H9 (cell line): ENCODE data around the gene NBEA. TPM values are rescaled to one million over a fixed set of nuclear protein-coding genes. Genes with fewer than 3 reads are reported as not detected.

Experiments used
- DNase-seq: peaks from one replicate; pipeline ENCODE4 v3.0.0-alpha.2; 2017
- H2AFZ ChIP-seq: one replicate; pipeline ENCODE4 v1.6.1; 2013; ENCODE audit warnings: mild to moderate bottlenecking, low read length, control low read depth, moderate library complexity
- H2AK5ac ChIP-seq: 2 replicates; pipeline ENCODE4 v1.6.1; 2013; ENCODE audit warnings: low read length, control low read depth, mixed read lengths; ENCODE audit not compliant: insufficient read length
- H2BK120ac ChIP-seq: one replicate; pipeline ENCODE4 v1.6.1; 2013; ENCODE audit warnings: low read depth, mild to moderate bottlenecking, low read length, control low read depth, inconsistent platforms; ENCODE audit not compliant: poor library complexity, severe bottlenecking
- H2BK12ac ChIP-seq: 2 replicates; pipeline ENCODE4 v1.6.1; 2013; ENCODE audit warnings: low read length, control low read depth, mixed read lengths, low read depth; ENCODE audit not compliant: insufficient read length
- H2BK15ac ChIP-seq: 2 replicates; pipeline ENCODE4 v1.6.1; 2013; ENCODE audit warnings: low read depth, low read length, control low read depth
- H2BK20ac ChIP-seq: one replicate; pipeline ENCODE4 v1.6.1; 2013; ENCODE audit warnings: low read depth, mild to moderate bottlenecking, low read length, control low read depth, inconsistent platforms; ENCODE audit not compliant: poor library complexity, severe bottlenecking
- H2BK5ac ChIP-seq: 2 replicates; pipeline ENCODE4 v1.6.1; 2013; ENCODE audit warnings: low read length, control low read depth, mixed read lengths; ENCODE audit not compliant: insufficient read length
- H3K14ac ChIP-seq: 2 replicates; pipeline ENCODE4 v1.6.1; 2013; ENCODE audit warnings: low read length, control low read depth; ENCODE audit not compliant: insufficient read depth
- H3K18ac ChIP-seq: 2 replicates; pipeline ENCODE4 v1.6.1; 2013; ENCODE audit warnings: low read depth, mild to moderate bottlenecking, mixed read lengths, low read length, control low read depth; ENCODE audit not compliant: insufficient read length
- H3K23ac ChIP-seq: 2 replicates; pipeline ENCODE4 v1.6.1; 2013; ENCODE audit warnings: low read length, control low read depth, mixed read lengths, low read depth; ENCODE audit not compliant: insufficient read length
- H3K23me2 ChIP-seq: 2 replicates; pipeline ENCODE4 v1.6.1; 2013; ENCODE audit warnings: low read depth, mild to moderate bottlenecking, mixed read lengths, low read length, control low read depth; ENCODE audit not compliant: insufficient read length, poor library complexity, severe bottlenecking
- H3K27ac ChIP-seq: 2 replicates; pipeline ENCODE4 v1.5.1; 2013; ENCODE audit warnings: low read length, control low read depth, mixed read lengths, low read depth; ENCODE audit not compliant: insufficient read length
- H3K27me3 ChIP-seq: 2 replicates; pipeline ENCODE4 v1.6.1; 2013; ENCODE audit warnings: low read length, control low read depth, inconsistent platforms; ENCODE audit not compliant: insufficient read depth
- H3K4ac ChIP-seq: 2 replicates; pipeline ENCODE4 v1.6.1; 2013; ENCODE audit warnings: low read depth, mild to moderate bottlenecking, control low read depth, inconsistent platforms, low read length, moderate library complexity
- H3K4me1 ChIP-seq: 2 replicates; pipeline ENCODE4 v1.6.1; 2013; ENCODE audit warnings: low read length, control low read depth, inconsistent platforms; ENCODE audit not compliant: insufficient read depth
- H3K4me2 ChIP-seq: 2 replicates; pipeline ENCODE4 v1.6.1; 2013; ENCODE audit warnings: low read length, control low read depth, mixed read lengths; ENCODE audit not compliant: insufficient read length, insufficient read depth
- H3K56ac ChIP-seq: 2 replicates; pipeline ENCODE4 v1.6.1; 2013; ENCODE audit warnings: low read depth, mild to moderate bottlenecking, mixed read lengths, low read length, control low read depth; ENCODE audit not compliant: insufficient read length
- H3K79me1 ChIP-seq: 2 replicates; pipeline ENCODE4 v1.6.1; 2013; ENCODE audit warnings: low read depth, mild to moderate bottlenecking, moderate library complexity, low read length, control low read depth, inconsistent platforms; ENCODE audit not compliant: insufficient read depth, poor library complexity, severe bottlenecking
- H3K79me2 ChIP-seq: 2 replicates; pipeline ENCODE4 v1.6.1; 2013; ENCODE audit warnings: low read length, control low read depth, inconsistent platforms; ENCODE audit not compliant: insufficient read depth
- H3K9ac ChIP-seq: 2 replicates; pipeline ENCODE4 v1.6.1; 2013; ENCODE audit warnings: low read length, control low read depth, mixed read lengths; ENCODE audit not compliant: insufficient read length; ENCODE audit errors: extremely low read depth
- H3K9me3 ChIP-seq: one replicate; pipeline ENCODE4 v1.6.1; 2013; ENCODE audit warnings: low read depth, low read length, inconsistent platforms; ENCODE audit not compliant: control insufficient read depth
- H3T11ph ChIP-seq: one replicate; pipeline ENCODE4 v1.6.1; 2013; ENCODE audit warnings: mild to moderate bottlenecking, low read length, control low read depth, inconsistent platforms
- H4K20me1 ChIP-seq: one replicate; pipeline ENCODE4 v1.6.1; 2013; ENCODE audit not compliant: control insufficient read depth, insufficient read length, insufficient read depth
- H4K5ac ChIP-seq: 2 replicates; pipeline ENCODE4 v1.6.1; 2013; ENCODE audit warnings: low read depth, mild to moderate bottlenecking, mixed read lengths, low read length, control low read depth; ENCODE audit not compliant: insufficient read length
- H4K8ac ChIP-seq: replicated peaks from 2 replicates; pipeline ENCODE4 v1.6.1; 2013; ENCODE audit warnings: low read length, control low read depth, mixed read lengths, low read depth; ENCODE audit not compliant: insufficient read length
- H4K91ac ChIP-seq: 2 replicates; pipeline ENCODE4 v1.6.1; 2013; ENCODE audit warnings: low read depth, mild to moderate bottlenecking, moderate library complexity, mixed read lengths, low read length, control low read depth; ENCODE audit not compliant: insufficient read length
- H3K27ac Mint-ChIP-seq, 3 experiments: 2 replicates in 2 of 3; 3 replicates in 1 of 3; pipeline ENCODE4 v1.8.0; 2020 to 2021; ENCODE audit warnings: mixed read lengths in 3 of 3, mild to moderate bottlenecking in 1 of 3, moderate library complexity in 1 of 3
- H3K27me3 Mint-ChIP-seq: 2 replicates; pipeline ENCODE4 v1.8.0; 2021; ENCODE audit warnings: low read depth, mild to moderate bottlenecking, moderate library complexity, mixed read lengths
- H3K36me3 Mint-ChIP-seq, 3 experiments: 2 replicates in 2 of 3; 3 replicates in 1 of 3; pipeline ENCODE4 v1.8.0; 2020 to 2021; ENCODE audit warnings: low read depth in 3 of 3, mixed read lengths in 3 of 3; ENCODE audit not compliant: insufficient read depth in 1 of 3
- H3K4me1 Mint-ChIP-seq, 2 experiments: 2 replicates each; pipeline ENCODE4 v1.8.0; 2020; ENCODE audit warnings: mixed read lengths in 2 of 2
- H3K4me3 Mint-ChIP-seq, 2 experiments: 2 replicates in 1 of 2; 3 replicates in 1 of 2; pipeline ENCODE4 v1.8.0; 2020 to 2021; ENCODE audit warnings: mild to moderate bottlenecking in 2 of 2, mixed read lengths in 2 of 2, moderate library complexity in 1 of 2
- H3K9me3 Mint-ChIP-seq, 2 experiments: 2 replicates in 1 of 2; 3 replicates in 1 of 2; pipeline ENCODE4 v1.8.0; 2020; ENCODE audit warnings: mild to moderate bottlenecking in 2 of 2, mixed read lengths in 2 of 2, moderate library complexity in 1 of 2
- CTCF ChIP-seq: fragments of 200-600 bp; sonication (generic); conservative IDR thresholded peaks from 3 replicates; pipeline ENCODE4 v1.8.0; 2021; ENCODE audit warnings: antibody characterized with exemption, mild to moderate bottlenecking
- WGBS: extraction: QIAGEN DNeasy Blood & Tissue Kit; methylation state at CpG from one replicate; pipeline ENCODE4 v1.1.7; 2013; ENCODE audit warnings: missing lambda C conversion rate, low lambda C conversion rate, mixed read lengths; ENCODE audit not compliant: insufficient read length; ENCODE audit errors: extremely low coverage; 5-methylcytosine and 5-hydroxymethylcytosine counted together
- total RNA-seq: library from RNA; stranded (reverse); gene quantifications from 2 replicates; pipeline ENCODE4 v1.2.1, GENCODE V29; 2021

Gene NBEA
- total RNA-seq, 1 experiment from 2014 or later = 17.3 TPM

- H3K4me2 ChIP-seq = no peak overlapping the region
- H3K56ac ChIP-seq = no peak overlapping the region
- DNase-seq = no peak
- H3K23ac ChIP-seq = no peak overlapping the region
- H3K4ac ChIP-seq = no peak overlapping the region
- Mint-ChIP-seq H3K27ac (no peak overlapping the region), H3K36me3 (no peaks in the 10 kb centered on the region), H3K27me3 (no peaks in the 10 kb centered on the region), H3K9me3 (no peaks in the 10 kb centered on the region), H3K4me1 (0 out of 4 replicates have a peak, but pooled peaks cover 0 to 3% of the 10 kb centered on the region in 2 experiments), H3K4me3 (no peak overlapping the region)
- no peak overlapping the region for H4K8ac ChIP-seq
- H3K9me3 ChIP-seq = no peaks in the 10 kb centered on the region
- no CpG with 5 or more reads among the region's 1 CpG for WGBS
- no peaks in the 10 kb centered on the region for H3K4me1 ChIP-seq
- H2BK20ac ChIP-seq = no peak overlapping the region
- TF ChIP-seq CTCF = no peak
- H2AFZ ChIP-seq = no peak overlapping the region
- H2AK5ac ChIP-seq = no peak overlapping the region
- no peak overlapping the region for H4K91ac ChIP-seq
- no peak overlapping the region for H3K27ac ChIP-seq
- H4K20me1 ChIP-seq = no peaks in the 10 kb centered on the region
- H3K14ac ChIP-seq = no peak overlapping the region
- no peaks in the 10 kb centered on the region for H3K27me3 ChIP-seq
- no peaks in the 10 kb centered on the region for H3K23me2 ChIP-seq
- H2BK5ac ChIP-seq = no peak overlapping the region
- H2BK12ac ChIP-seq = no peak overlapping the region
- no peak overlapping the region for H3K9ac ChIP-seq
- H2BK120ac ChIP-seq = no peak overlapping the region
- no peak overlapping the region for H3K18ac ChIP-seq
- H3K79me2 ChIP-seq = no peaks in the 10 kb centered on the region
- H3K79me1 ChIP-seq = no peaks in the 10 kb centered on the region
- no peak overlapping the region for H3T11ph ChIP-seq
- H2BK15ac ChIP-seq = no peak overlapping the region
- H4K5ac ChIP-seq = no peak overlapping the region
These were observed 623.2 kb downstream of the NBEA start for GRCh38 chr13:35565273-35565672.
